Left colon (tissue), 2 donors: ENCODE results near the gene ARPC5L. TPM values are rescaled to one million over a fixed set of nuclear protein-coding genes. Genes with fewer than 3 reads are reported as not detected.
A peak's percentile ranks its signal among the peaks of the same experiment; 100 is the strongest.
"Not testable (repeated sequence)": the region's sequence is repeated elsewhere in the genome, so short reads cannot be mapped to it uniquely, and the experiment has no call there.

ENCODE experiments used
- ATAC-seq: fragments of 200-7000 bp; cut with Tn5 transposase; one replicate; pipeline ENCODE4 v1.9.1; 2020; ENCODE audit warnings: mild to moderate bottlenecking, moderate library complexity
- DNase-seq, 2 donors: peaks; one replicate each; pipeline ENCODE4 v3.0.0-alpha.2; 2020
- intact Hi-C, 2 donors: fragments of 100-400 bp; cut with DNase I in 1 of 2; cut with micrococcal nuclease in 1 of 2; formaldehyde crosslinking; loops; one replicate each; pipeline versions ENCODE4 v1.11.2 to v1.14.0; 2022; cut with DNase I, micrococcal nuclease
- total RNA-seq, 2 donors: library from RNA; stranded (reverse); fragmentation: NEBNext Ultra II Directional; extraction: Animal tissue kit (Norgen Biotek cat#: 25700); gene quantifications; one replicate each; pipeline ENCODE4 v1.2.1, GENCODE V29; 2021
- donor health status: DM: no; HTN: no; CAD: no.
- donor health status: DM: yes; HTN: yes; CAD: no.

ARPC5L gene
- total RNA-seq, 2 donors from 2014 or later, result 43.4 to 51.6 TPM

DNA sequence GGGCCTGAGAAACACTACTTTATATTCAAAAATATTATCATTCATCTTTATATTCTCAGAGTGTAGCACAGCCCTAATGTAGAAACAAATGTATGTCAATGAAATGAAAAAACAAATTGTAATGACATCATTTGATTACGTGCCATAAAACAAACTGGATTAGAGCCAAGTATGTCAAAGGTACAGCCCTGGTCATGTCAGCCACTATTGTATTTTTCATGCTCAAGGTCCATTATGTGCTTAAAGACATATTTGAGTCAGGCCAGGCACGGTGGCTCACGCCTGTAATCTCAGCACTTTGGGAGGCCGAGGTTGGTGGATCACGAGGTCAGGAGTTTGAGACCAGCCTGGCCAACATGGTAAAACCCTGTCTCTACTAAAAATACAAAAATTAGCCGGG is 58.5 kb downstream of the ARPC5L start:
- peak; percentile 96 for ATAC-seq
- intact Hi-C loops, DNase-seq: not testable (repeated sequence)

Other genes with a start within 250 kb of the ARPC5L start
- 1 to 10 TPM; 4.6 to 7.1 TPM for gene NR6A1, start 90.8 kb upstream of the ARPC5L start, total RNA-seq
- gene OLFML2A, start 85.0 kb upstream of the ARPC5L start, total RNA-seq, result 10 to 100 TPM in 1 of 2 donors, 1 to 10 TPM in 1; 3.3 to 12.7 TPM
- not detected for gene WDR38, start 8.7 kb upstream of the ARPC5L start, total RNA-seq
- gene RPL35, start 173 bp upstream of the ARPC5L start, total RNA-seq, result 100 to 1,000 TPM; 771 to 811 TPM
- gene GOLGA1, start 79.0 kb downstream of the ARPC5L start, total RNA-seq, result 10 to 100 TPM; 26.4 to 30.5 TPM